Lower leg skin (tissue), 4 donors: ENCODE data around the gene PTPRT. TPM values are rescaled to one million over a fixed set of nuclear protein-coding genes. Genes with fewer than 3 reads are reported as not detected.

Experiments used
- DNase-seq, 2 donors: peaks; one replicate each; pipeline ENCODE4 v3.0.0-alpha.2; 2019; ENCODE audit warnings: low spot score in 2 of 2
- H3K4me3 ChIP-seq: fragments of 200-600 bp; sonication (generic); 2 replicates; pipeline ENCODE4 v1.5.1; 2017; ENCODE audit warnings: mild to moderate bottlenecking, low read depth; ENCODE audit not compliant: poor library complexity, severe bottlenecking
- POLR2A ChIP-seq, 2 donors: fragments of 450-650 bp; IDR thresholded peaks; one replicate each; pipeline ENCODE4 v1.6.1; 2016 to 2017; ENCODE audit warnings: antibody characterized with exemption in 2 of 2, mild to moderate bottlenecking in 1 of 2, moderate library complexity in 1 of 2
- WGBS, 2 donors: methylation state at CpG; one replicate each; pipeline ENCODE4 v1.1.5; 2018; 5-methylcytosine and 5-hydroxymethylcytosine counted together
- intact Hi-C: fragments of 100-400 bp; cut with DNase I; formaldehyde crosslinking; loops from one replicate; pipeline ENCODE4 v1.15.0; 2023; ENCODE audit warnings: low total_unique reads
- total RNA-seq, 4 donors: library from RNA; depleted of rRNA; stranded (reverse); fragments of >200 nt; gene quantifications; one replicate each; pipeline ENCODE4 v1.1.0, GENCODE V29; 2016
- TF ChIP-seq, protein P1 (sequence below), 3 donors: fragments of 450-650 bp; IDR thresholded peaks; one replicate each; pipeline ENCODE4 v1.5.1; 2016; ENCODE audit warnings: antibody characterized with exemption in 3 of 3, mild to moderate bottlenecking in 3 of 3, moderate library complexity in 2 of 3

The PTPRT gene
- total RNA-seq, 4 donors from 2014 or later: 0.34 to 1.4 (median 0.95) TPM

DNA sequence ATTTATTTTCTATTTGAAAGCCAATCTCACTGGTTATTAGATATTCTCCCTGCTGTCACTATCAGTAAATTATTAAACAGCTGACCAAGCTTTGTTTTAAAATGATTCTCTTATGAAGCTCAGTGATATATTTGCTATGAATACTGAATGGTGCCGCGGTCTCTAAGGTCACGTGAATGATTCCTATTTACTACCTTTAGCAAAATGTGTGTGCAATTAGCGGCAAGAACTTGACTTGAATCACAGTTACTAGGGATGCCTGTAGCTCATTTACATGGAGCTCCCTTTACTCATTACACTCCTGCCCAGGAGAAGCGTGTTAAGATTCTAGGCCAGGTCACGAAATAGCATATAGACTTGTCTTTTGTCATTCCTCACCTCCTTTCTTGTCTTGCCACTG lies 12.4 kb upstream of the PTPRT start:
- no peak overlapping the region for H3K4me3 ChIP-seq
- intact Hi-C loops: no loop called here
- DNase-seq: no peak
- TF ChIP-seq POLR2A (IDR thresholded peaks at IDR 0.05): no peak
- TF ChIP-seq, protein P1, sequence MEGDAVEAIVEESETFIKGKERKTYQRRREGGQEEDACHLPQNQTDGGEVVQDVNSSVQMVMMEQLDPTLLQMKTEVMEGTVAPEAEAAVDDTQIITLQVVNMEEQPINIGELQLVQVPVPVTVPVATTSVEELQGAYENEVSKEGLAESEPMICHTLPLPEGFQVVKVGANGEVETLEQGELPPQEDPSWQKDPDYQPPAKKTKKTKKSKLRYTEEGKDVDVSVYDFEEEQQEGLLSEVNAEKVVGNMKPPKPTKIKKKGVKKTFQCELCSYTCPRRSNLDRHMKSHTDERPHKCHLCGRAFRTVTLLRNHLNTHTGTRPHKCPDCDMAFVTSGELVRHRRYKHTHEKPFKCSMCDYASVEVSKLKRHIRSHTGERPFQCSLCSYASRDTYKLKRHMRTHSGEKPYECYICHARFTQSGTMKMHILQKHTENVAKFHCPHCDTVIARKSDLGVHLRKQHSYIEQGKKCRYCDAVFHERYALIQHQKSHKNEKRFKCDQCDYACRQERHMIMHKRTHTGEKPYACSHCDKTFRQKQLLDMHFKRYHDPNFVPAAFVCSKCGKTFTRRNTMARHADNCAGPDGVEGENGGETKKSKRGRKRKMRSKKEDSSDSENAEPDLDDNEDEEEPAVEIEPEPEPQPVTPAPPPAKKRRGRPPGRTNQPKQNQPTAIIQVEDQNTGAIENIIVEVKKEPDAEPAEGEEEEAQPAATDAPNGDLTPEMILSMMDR (IDR thresholded peaks at IDR 0.05): no peak
- 76 to 90% methylated on average over 6 of the region's 6 CpGs for WGBS, 2 donors

- no peak overlapping the region for H3K4me3 ChIP-seq
- no peak for DNase-seq
- WGBS, 2 donors: 45 to 56% methylated on average over 4 of the region's 4 CpGs
- intact Hi-C loops: no loop called here
- TF ChIP-seq POLR2A (IDR thresholded peaks at IDR 0.05): no peak
- TF ChIP-seq, protein P1 (IDR thresholded peaks at IDR 0.05): no peak
Observed at GRCh38 chr20:43198607-43199006, 8.9 kb upstream of the PTPRT start.

- DNase-seq: no peak
- intact Hi-C loops: no loop called here
- 84 to 93% methylated on average over 3 of the region's 3 CpGs for WGBS, 2 donors
- no peak overlapping the region for H3K4me3 ChIP-seq
- TF ChIP-seq, protein P1 (IDR thresholded peaks at IDR 0.05): no peak
- TF ChIP-seq POLR2A (IDR thresholded peaks at IDR 0.05): no peak
Observed at GRCh38 chr20:43196243-43196642, 6.5 kb upstream of the PTPRT start.

- WGBS, 2 donors: 53 to 67% methylated on average over 9 of the region's 9 CpGs
- H3K4me3 ChIP-seq: no peak overlapping the region
- TF ChIP-seq, protein P1 (IDR thresholded peaks at IDR 0.05): no peak
- no peak for TF ChIP-seq POLR2A (IDR thresholded peaks at IDR 0.05)
- intact Hi-C loops: no loop called here
- DNase-seq: no peak
Observed at GRCh38 chr20:43194137-43194536, 4.4 kb upstream of the PTPRT start.

GRCh38 chr20:43193443-43193842 lies 3.7 kb upstream of the PTPRT start:
- no peak overlapping the region for H3K4me3 ChIP-seq
- 83 to 92% methylated on average over 3 of the region's 3 CpGs for WGBS, 2 donors
- DNase-seq: no peak
- TF ChIP-seq POLR2A (IDR thresholded peaks at IDR 0.05): no peak
- intact Hi-C loops: no loop called here

- WGBS, 2 donors: 26 to 29% methylated on average over 12 of the region's 12 CpGs
- no peak overlapping the region for H3K4me3 ChIP-seq
- intact Hi-C loops: no loop called here
- no peak for TF ChIP-seq POLR2A (IDR thresholded peaks at IDR 0.05)
- TF ChIP-seq, protein P1 (IDR thresholded peaks at IDR 0.05): no peak
- no peak for DNase-seq
Observed at GRCh38 chr20:43191946-43192863, 2.5 kb upstream of the PTPRT start.
